SK-N-SH treated with all-trans-retinoic acid at 6 μM for 48 hours (cell line): ENCODE results near the gene LHX6.
A peak's percentile ranks its signal among the peaks of the same experiment; 100 is the strongest.

Experiments used
- ATAC-seq: fragments of 200-7000 bp; cut with Tn5 transposase; 3 replicates; pipeline ENCODE4 v1.9.1; 2020; ENCODE audit warnings: mild to moderate bottlenecking, moderate library complexity
- ARNTL ChIP-seq: fragments of 450-650 bp; formaldehyde crosslinking; IDR thresholded peaks from 2 replicates; pipeline ENCODE4 v1.5.0; 2020; ENCODE audit warnings: low read depth, mild to moderate bottlenecking, moderate library complexity, borderline replicate concordance
- BACH2 ChIP-seq: fragments of 250-450 bp; sonication (Bioruptor Pico); IDR thresholded peaks from 2 replicates; pipeline ENCODE4 v1.9.0; 2021; ENCODE audit warnings: mild to moderate bottlenecking, borderline replicate concordance
- CSDC2 ChIP-seq: fragments of 250-450 bp; sonication (Bioruptor Pico); IDR thresholded peaks from 2 replicates; pipeline ENCODE4 v1.5.0; 2020; ENCODE audit warnings: mild to moderate bottlenecking, moderate library complexity
- CSRNP3 ChIP-seq: fragments of 250-450 bp; sonication (Bioruptor Pico); IDR thresholded peaks from 2 replicates; pipeline ENCODE4 v1.5.1; 2021; ENCODE audit warnings: mild to moderate bottlenecking, moderate library complexity
- ESRRG ChIP-seq: fragments of 250-450 bp; sonication (Bioruptor Pico); IDR thresholded peaks from 2 replicates; pipeline ENCODE4 v1.6.1; 2021; ENCODE audit warnings: mild to moderate bottlenecking
- GLIS3 ChIP-seq: fragments of 250-450 bp; sonication (Bioruptor Pico); IDR thresholded peaks from 2 replicates; pipeline ENCODE4 v1.5.0; 2020; ENCODE audit warnings: mild to moderate bottlenecking, moderate library complexity
- ISL1 ChIP-seq: fragments of 250-450 bp; sonication (Bioruptor Pico); IDR thresholded peaks from 2 replicates; pipeline ENCODE4 v2.1.2; 2022; ENCODE audit warnings: mild to moderate bottlenecking, moderate library complexity
- PATZ1 ChIP-seq: fragments of 250-450 bp; sonication (Bioruptor Pico); IDR thresholded peaks from 2 replicates; pipeline ENCODE4 v1.8.0; 2020; ENCODE audit warnings: mild to moderate bottlenecking, moderate library complexity, borderline replicate concordance
- POU6F1 ChIP-seq: fragments of 250-450 bp; sonication (Bioruptor Pico); IDR thresholded peaks from 2 replicates; pipeline ENCODE4 v1.8.0; 2021; ENCODE audit warnings: low read depth, mild to moderate bottlenecking, moderate library complexity, borderline replicate concordance
- PPARA ChIP-seq: fragments of 250-450 bp; sonication (Bioruptor Pico); IDR thresholded peaks from 2 replicates; pipeline ENCODE4 v1.5.0; 2020; ENCODE audit warnings: mild to moderate bottlenecking, borderline replicate concordance
- RARB ChIP-seq: fragments of 250-450 bp; sonication (Bioruptor Pico); IDR thresholded peaks from 2 replicates; pipeline ENCODE4 v1.8.0; 2021; ENCODE audit warnings: mild to moderate bottlenecking, moderate library complexity
- TCF4 ChIP-seq: fragments of 250-450 bp; sonication (Bioruptor Pico); IDR thresholded peaks from 2 replicates; pipeline ENCODE4 v1.8.0; 2021; ENCODE audit warnings: mild to moderate bottlenecking, moderate library complexity, borderline replicate concordance
- TSHZ2 ChIP-seq: fragments of 250-450 bp; sonication (Bioruptor Pico); IDR thresholded peaks from 2 replicates; pipeline ENCODE4 v1.5.0; 2020; ENCODE audit warnings: mild to moderate bottlenecking, moderate library complexity
- ZC3H10 ChIP-seq: fragments of 250-450 bp; sonication (Bioruptor Pico); IDR thresholded peaks from 2 replicates; pipeline ENCODE4 v1.5.1; 2021; ENCODE audit warnings: mild to moderate bottlenecking, moderate library complexity
- ZFP3 ChIP-seq: fragments of 250-450 bp; sonication (Bioruptor Pico); IDR thresholded peaks from 2 replicates; pipeline ENCODE4 v1.5.0; 2020; ENCODE audit warnings: mild to moderate bottlenecking, moderate library complexity
- ZFP30 ChIP-seq: fragments of 450-650 bp; formaldehyde crosslinking; IDR thresholded peaks from 2 replicates; pipeline ENCODE4 v1.5.0; 2022; ENCODE audit warnings: mild to moderate bottlenecking, moderate library complexity
- ZNF565 ChIP-seq: fragments of 450-650 bp; formaldehyde crosslinking; conservative IDR thresholded peaks from 2 replicates; pipeline ENCODE4 v1.5.0; 2020; ENCODE audit warnings: low read depth, mild to moderate bottlenecking, moderate library complexity
- ZNF70 ChIP-seq: fragments of 450-650 bp; formaldehyde crosslinking; IDR thresholded peaks from 2 replicates; pipeline ENCODE4 v1.5.0; 2020; ENCODE audit warnings: mild to moderate bottlenecking, moderate library complexity
- ZNF8 ChIP-seq: fragments of 450-650 bp; formaldehyde crosslinking; IDR thresholded peaks from 2 replicates; pipeline ENCODE4 v1.5.0; 2020; ENCODE audit warnings: mild to moderate bottlenecking, moderate library complexity

The LHX6 gene

GRCh38 chr9:122228568-122229484 lies at the start of gene LHX6:
TSS of gene LHX6 (minus strand) at chr9:122228957. CDS start at chr9:122228740, 217 bp downstream.
- peak; percentile 12 for ATAC-seq
- TF ChIP-seq TSHZ2 (CRISPR knock-in tag) (no peak), ZC3H10 (CRISPR knock-in tag) (no peak), CSDC2 (no peak), PATZ1 (no peak), POU6F1 (CRISPR knock-in tag) (no peak), GLIS3 (no peak), ZNF8 (CRISPR knock-in tag) (no peak), ZNF565 (no peak), ZNF70 (CRISPR knock-in tag) (no peak), RARB (CRISPR knock-in tag) (no peak), ESRRG (CRISPR knock-in tag) (no peak), TCF4 (CRISPR knock-in tag) (no peak), CSRNP3 (CRISPR knock-in tag) (no peak), ZFP30 (CRISPR knock-in tag) (no peak), BACH2 (CRISPR knock-in tag) (no peak)
- TF ChIP-seq, all 23 proteins: peak for 0

DNA sequence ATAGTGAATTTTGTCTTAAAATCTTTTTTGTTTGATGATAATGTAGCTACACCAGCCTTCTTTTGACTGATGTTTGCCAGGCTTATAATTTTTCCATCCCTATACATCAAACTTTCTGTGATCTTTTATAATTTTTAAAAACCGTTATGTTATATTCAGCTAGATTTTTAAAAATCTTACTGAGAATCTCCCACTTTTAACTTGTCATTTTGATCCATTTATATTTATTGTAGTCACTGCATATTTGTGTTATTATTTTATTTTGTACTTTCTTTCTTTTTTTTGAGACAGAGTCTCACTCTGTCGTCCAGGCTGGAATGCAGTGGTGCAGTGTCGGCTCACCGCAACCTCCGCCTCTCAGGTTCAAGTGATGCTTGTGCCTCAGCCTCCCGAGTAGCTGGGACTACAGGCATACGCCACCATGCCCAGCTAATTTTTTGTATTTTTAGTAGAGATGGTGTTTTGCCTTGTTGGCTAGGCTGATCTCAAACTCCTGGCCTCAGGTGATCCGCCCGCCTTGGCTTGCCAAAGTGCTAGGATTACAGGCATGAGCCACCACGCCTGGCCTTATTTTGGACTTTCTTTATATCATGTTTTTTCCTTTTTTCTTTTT lies 48.6 kb upstream of the LHX6 start:
- TF ChIP-seq PATZ1: no peak
- no peak for TF ChIP-seq RARB (CRISPR knock-in tag)
- TF ChIP-seq ZNF565: no peak
- TF ChIP-seq ZFP30 (CRISPR knock-in tag): no peak
- TF ChIP-seq ZC3H10 (CRISPR knock-in tag): no peak
- no peak for TF ChIP-seq TSHZ2 (CRISPR knock-in tag)
- TF ChIP-seq GLIS3: no peak
- no peak for TF ChIP-seq CSDC2
- TF ChIP-seq ZNF8 (CRISPR knock-in tag): no peak
- TF ChIP-seq ESRRG (CRISPR knock-in tag): no peak
- TF ChIP-seq PPARA: no peak
- TF ChIP-seq ISL1 (CRISPR knock-in tag): no peak
- TF ChIP-seq ARNTL (CRISPR knock-in tag): no peak
- TF ChIP-seq ZFP3: no peak
- TF ChIP-seq TCF4 (CRISPR knock-in tag): no peak
- ATAC-seq: no peak
